DND-41 (cell line): ENCODE data around the gene SERAC1.

Source experiments
- EZH2 ChIP-seq: IDR thresholded peaks from 3 replicates; pipeline ENCODE4 v1.6.1; 2012; ENCODE audit warnings: borderline replicate concordance, low read depth, mild to moderate bottlenecking, moderate library complexity, low read length, inconsistent platforms; ENCODE audit not compliant: severe bottlenecking
- TF ChIP-seq, protein P1 (sequence below): IDR thresholded peaks from 2 replicates; pipeline ENCODE4 v1.5.1; 2012; ENCODE audit warnings: borderline replicate concordance, low read length, moderate library complexity, mild to moderate bottlenecking; ENCODE audit not compliant: poor library complexity, severe bottlenecking; ENCODE audit errors: extremely low read depth

DNA sequence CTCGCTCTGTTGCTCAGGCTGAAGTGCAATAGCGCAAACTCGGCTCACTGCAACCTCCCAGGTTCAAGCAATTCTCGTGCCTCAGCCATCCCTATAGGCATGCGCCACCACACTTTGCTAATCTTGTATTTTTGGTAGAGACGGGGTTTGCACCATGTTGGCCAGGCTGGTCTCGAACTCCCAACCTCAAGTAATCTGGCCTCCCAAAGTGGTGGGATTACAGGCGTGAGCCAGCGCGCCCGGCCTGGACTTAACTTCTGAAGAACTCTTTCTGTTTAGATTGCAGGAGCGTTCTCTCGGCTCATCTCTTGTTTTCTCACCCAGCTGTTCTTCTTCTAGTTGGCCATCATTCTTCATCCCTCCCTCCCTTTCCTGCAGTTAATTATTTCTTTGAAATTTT lies 30.4 kb upstream of the SERAC1 start:
- TF ChIP-seq, protein P1, sequence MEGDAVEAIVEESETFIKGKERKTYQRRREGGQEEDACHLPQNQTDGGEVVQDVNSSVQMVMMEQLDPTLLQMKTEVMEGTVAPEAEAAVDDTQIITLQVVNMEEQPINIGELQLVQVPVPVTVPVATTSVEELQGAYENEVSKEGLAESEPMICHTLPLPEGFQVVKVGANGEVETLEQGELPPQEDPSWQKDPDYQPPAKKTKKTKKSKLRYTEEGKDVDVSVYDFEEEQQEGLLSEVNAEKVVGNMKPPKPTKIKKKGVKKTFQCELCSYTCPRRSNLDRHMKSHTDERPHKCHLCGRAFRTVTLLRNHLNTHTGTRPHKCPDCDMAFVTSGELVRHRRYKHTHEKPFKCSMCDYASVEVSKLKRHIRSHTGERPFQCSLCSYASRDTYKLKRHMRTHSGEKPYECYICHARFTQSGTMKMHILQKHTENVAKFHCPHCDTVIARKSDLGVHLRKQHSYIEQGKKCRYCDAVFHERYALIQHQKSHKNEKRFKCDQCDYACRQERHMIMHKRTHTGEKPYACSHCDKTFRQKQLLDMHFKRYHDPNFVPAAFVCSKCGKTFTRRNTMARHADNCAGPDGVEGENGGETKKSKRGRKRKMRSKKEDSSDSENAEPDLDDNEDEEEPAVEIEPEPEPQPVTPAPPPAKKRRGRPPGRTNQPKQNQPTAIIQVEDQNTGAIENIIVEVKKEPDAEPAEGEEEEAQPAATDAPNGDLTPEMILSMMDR = no peak
- TF ChIP-seq EZH2 = no peak
